HG03066 (cell line): ENCODE results near the gene PNKD.

Experiments
- ATAC-seq: cut with Tn5 transposase; IDR thresholded peaks from one replicate; pipeline ENCODE4 v1.9.1; 2021; ENCODE audit warnings: low read depth; ENCODE audit not compliant: unreplicated experiment

Gene PNKD

DNA sequence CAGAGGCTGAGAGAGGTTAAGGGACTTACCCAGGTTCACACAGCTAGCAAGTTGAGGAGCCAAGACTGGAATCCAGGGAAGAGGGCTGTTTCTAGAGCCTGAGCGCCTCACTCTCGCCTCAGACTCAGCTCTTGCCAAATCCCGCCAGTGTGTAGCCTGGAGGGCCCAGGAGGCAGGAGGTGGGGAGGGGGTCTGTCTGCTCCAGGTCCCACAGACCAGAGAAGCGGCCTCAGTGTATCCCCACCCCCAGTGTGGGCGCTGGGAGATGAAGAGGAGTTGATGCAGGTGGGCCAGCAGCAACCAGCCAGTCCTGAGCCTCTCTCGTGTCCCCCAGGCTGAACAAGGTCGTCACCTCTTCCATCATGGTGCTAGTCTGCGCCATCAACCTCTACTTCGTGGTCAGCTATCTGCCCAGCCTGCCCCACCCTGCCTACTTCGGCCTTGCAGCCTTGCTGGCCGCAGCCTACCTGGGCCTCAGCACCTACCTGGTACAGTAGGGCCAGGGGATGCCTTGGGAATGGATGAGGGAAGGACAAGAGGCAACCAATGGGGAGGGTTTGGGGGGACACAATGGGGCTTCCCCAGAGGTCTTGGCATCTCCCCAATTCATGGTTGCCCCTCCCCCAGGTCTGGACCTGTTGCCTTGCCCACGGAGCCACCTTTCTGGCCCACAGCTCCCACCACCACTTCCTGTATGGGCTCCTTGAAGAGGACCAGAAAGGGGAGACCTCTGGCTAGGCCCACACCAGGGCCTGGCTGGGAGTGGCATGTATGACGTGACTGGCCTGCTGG lies 124.2 kb downstream of the PNKD start:
- ATAC-seq, result no peak

GRCh38 chr2:218395090-218395444 lies 124.7 kb downstream of the PNKD start:
- no peak for ATAC-seq

DNA sequence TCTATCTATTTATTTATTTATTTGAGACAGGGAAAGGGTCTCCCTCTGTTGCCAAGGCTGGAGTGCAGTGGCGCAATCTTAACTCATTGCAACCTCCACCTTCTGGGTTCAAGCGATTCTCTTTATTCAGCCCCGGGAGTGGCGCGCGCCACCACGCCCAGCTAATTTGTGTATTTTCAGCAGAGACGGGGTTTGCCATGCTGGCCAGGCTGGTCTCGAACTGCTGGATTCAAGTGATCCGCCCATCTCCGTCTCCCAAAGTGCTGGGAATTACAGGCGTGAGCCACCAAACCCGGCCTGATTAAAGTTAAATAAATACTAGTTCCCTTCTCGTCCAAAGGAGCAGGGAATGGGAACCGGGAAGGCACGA lies 125.1 kb downstream of the PNKD start:
- ATAC-seq, result no peak

GRCh38 chr2:218395826-218396687 lies 125.7 kb downstream of the PNKD start:
- ATAC-seq, result peak; percentile 39
